Mesenchymal stem cell (in vitro differentiated cells and primary cell): ENCODE data around the gene DENND5B.

Experiments
- DNase-seq: peaks from one replicate; pipeline ENCODE4 v3.0.0-alpha.2; 2013
- H2AFZ ChIP-seq: one replicate; pipeline ENCODE4 v1.6.1; 2013; ENCODE audit warnings: low read depth, mild to moderate bottlenecking, control low read depth, inconsistent platforms, low read length, moderate library complexity
- H2AK5ac ChIP-seq: 2 replicates; pipeline ENCODE4 v1.6.1; 2013; ENCODE audit warnings: low read length, moderate library complexity, mild to moderate bottlenecking, inconsistent platforms; ENCODE audit not compliant: severe bottlenecking
- H2BK120ac ChIP-seq: one replicate; pipeline ENCODE4 v1.6.1; 2013; ENCODE audit warnings: low read depth, mild to moderate bottlenecking, inconsistent platforms, low read length, moderate library complexity
- H2BK12ac ChIP-seq, 2 experiments: one replicate each; pipeline ENCODE4 v1.6.1; 2013; ENCODE audit warnings: inconsistent platforms in 2 of 2, low read length in 2 of 2, mild to moderate bottlenecking in 2 of 2, moderate library complexity in 2 of 2, control low read depth in 1 of 2
- H2BK15ac ChIP-seq: one replicate; pipeline ENCODE4 v1.6.1; 2013; ENCODE audit warnings: mild to moderate bottlenecking, low read depth, inconsistent platforms; ENCODE audit not compliant: poor library complexity, severe bottlenecking
- H2BK5ac ChIP-seq: 2 replicates; pipeline ENCODE4 v1.6.1; 2013; ENCODE audit warnings: low read depth, mild to moderate bottlenecking, low read length, control low read depth, inconsistent platforms; ENCODE audit not compliant: poor library complexity, severe bottlenecking
- H3K14ac ChIP-seq, 2 experiments: one replicate each; pipeline ENCODE4 v1.6.1; 2013; ENCODE audit warnings: inconsistent platforms in 2 of 2, low read length in 2 of 2, control low read depth in 1 of 2, mild to moderate bottlenecking in 1 of 2, moderate library complexity in 1 of 2
- H3K18ac ChIP-seq, 2 experiments: one replicate each; pipeline ENCODE4 v1.6.1; 2013; ENCODE audit warnings: inconsistent platforms in 2 of 2, low read length in 2 of 2, control low read depth in 1 of 2, low read depth in 1 of 2, mild to moderate bottlenecking in 1 of 2
- H3K23ac ChIP-seq, 2 experiments: one replicate each; pipeline ENCODE4 v1.6.1; 2013; ENCODE audit warnings: inconsistent platforms in 2 of 2, low read length in 2 of 2, mild to moderate bottlenecking in 2 of 2, moderate library complexity in 2 of 2, control low read depth in 1 of 2
- H3K27ac ChIP-seq: 2 replicates; pipeline ENCODE4 v1.5.1; 2013; ENCODE audit warnings: mild to moderate bottlenecking, moderate library complexity, low read length, control low read depth, inconsistent platforms; ENCODE audit not compliant: poor library complexity, severe bottlenecking
- H3K27me3 ChIP-seq, 2 experiments: 2 replicates each; pipeline versions ENCODE4 v1.6.1 to v1.7.0; 2013; ENCODE audit warnings: low read length in 2 of 2, mild to moderate bottlenecking in 2 of 2, moderate library complexity in 2 of 2, control low read depth in 1 of 2, inconsistent platforms in 1 of 2; ENCODE audit not compliant: control insufficient read depth in 1 of 2, insufficient read depth in 1 of 2
- H3K36me3 ChIP-seq, 2 experiments: 2 replicates each; pipeline versions ENCODE4 v1.6.1 to v1.7.0; 2013; ENCODE audit warnings: low read length in 2 of 2, control low read depth in 1 of 2, inconsistent platforms in 1 of 2, low read depth in 1 of 2, mild to moderate bottlenecking in 1 of 2; ENCODE audit not compliant: insufficient read depth in 2 of 2, control insufficient read depth in 1 of 2
- H3K4ac ChIP-seq, 2 experiments: one replicate each; pipeline ENCODE4 v1.6.1; 2013; ENCODE audit warnings: inconsistent platforms in 2 of 2, low read length in 2 of 2, mild to moderate bottlenecking in 2 of 2, moderate library complexity in 2 of 2, control low read depth in 1 of 2, low read depth in 1 of 2
- H3K4me1 ChIP-seq: 2 replicates; pipeline ENCODE4 v1.6.1; 2013; ENCODE audit warnings: low read depth, low read length, control low read depth; ENCODE audit not compliant: control insufficient read depth, insufficient read depth
- H3K4me2 ChIP-seq: 2 replicates; pipeline ENCODE4 v1.6.1; 2013; ENCODE audit warnings: low read length, mild to moderate bottlenecking, inconsistent platforms; ENCODE audit not compliant: poor library complexity, severe bottlenecking
- H3K4me3 ChIP-seq, 2 experiments: 2 replicates each; pipeline versions ENCODE4 v1.5.1 to v1.7.0; 2013; ENCODE audit warnings: low read length in 2 of 2, mild to moderate bottlenecking in 2 of 2, control low read depth in 1 of 2, low read depth in 1 of 2; ENCODE audit not compliant: insufficient read depth in 1 of 2
- H3K79me1 ChIP-seq: replicated peaks from 2 replicates; pipeline ENCODE4 v1.6.1; 2013; ENCODE audit warnings: mild to moderate bottlenecking, control low read depth, low read length, inconsistent platforms; ENCODE audit not compliant: poor library complexity, severe bottlenecking
- H3K9ac ChIP-seq: 2 replicates; pipeline ENCODE4 v1.7.0; 2013; ENCODE audit warnings: mild to moderate bottlenecking, low read length, moderate library complexity
- H3K9me3 ChIP-seq: 2 replicates; pipeline ENCODE4 v1.7.0; 2013; ENCODE audit warnings: mild to moderate bottlenecking, low read length; ENCODE audit not compliant: control insufficient read depth
- H4K8ac ChIP-seq: one replicate; pipeline ENCODE4 v1.6.1; 2013; ENCODE audit warnings: inconsistent platforms, mild to moderate bottlenecking, low read length, moderate library complexity
- H4K91ac ChIP-seq: one replicate; pipeline ENCODE4 v1.6.1; 2013; ENCODE audit warnings: mild to moderate bottlenecking, low read length, inconsistent platforms
- WGBS: methylation state at CpG from one replicate; pipeline ENCODE4 v1.1.7; 2013; ENCODE audit warnings: mixed read lengths; 5-methylcytosine and 5-hydroxymethylcytosine counted together

DENND5B gene

GRCh38 chr12:31368666-31369361 lies 222.1 kb downstream of the DENND5B start:
- Histone ChIP-seq H3K4me3 (no peak overlapping the region), H4K91ac (no peak overlapping the region), H2BK120ac (no peak overlapping the region), H2BK5ac (no peak overlapping the region), H3K4me1 (peaks cover 2% of the 10 kb centered on the region), H2AFZ (no peak overlapping the region), H3K27ac (no peak overlapping the region), H3K9ac (no peak overlapping the region), H3K9me3 (no peaks in the 10 kb centered on the region), H2BK12ac (peak overlapping the region in 1 of 2 experiments; percentile 82), H3K14ac (no peak overlapping the region), H3K27me3 (peaks cover 0 to 2% of the 10 kb centered on the region in 2 experiments), H3K23ac (no peak overlapping the region), H3K79me1 (no peaks in the 10 kb centered on the region), H2AK5ac (no peak overlapping the region), H3K4ac (peak overlapping the region in 1 of 2 experiments; percentile 79), H3K36me3 (no peaks in the 10 kb centered on the region), H3K18ac (peak overlapping the region in 1 of 2 experiments; percentile 80), H4K8ac (peak overlapping the region; percentile 55), H2BK15ac (no peak overlapping the region), H3K4me2 (no peak overlapping the region)
- WGBS: 31% methylated on average over 7 of the region's 8 CpGs
- peak; percentile 36 for DNase-seq

- Histone ChIP-seq H2BK15ac (no peak overlapping the region), H2BK12ac (no peak overlapping the region), H3K9ac (no peak overlapping the region), H3K4me3 (no peak overlapping the region), H4K91ac (no peak overlapping the region), H3K4ac (no peak overlapping the region), H3K27me3 (peaks cover 0 to 3% of the 10 kb centered on the region in 2 experiments), H3K4me2 (no peak overlapping the region), H2AFZ (no peak overlapping the region), H3K18ac (no peak overlapping the region), H3K27ac (no peak overlapping the region), H4K8ac (no peak overlapping the region), H3K36me3 (no peaks in the 10 kb centered on the region), H2BK5ac (no peak overlapping the region), H2AK5ac (no peak overlapping the region), H3K79me1 (no peaks in the 10 kb centered on the region), H3K4me1 (peaks cover 11% of the 10 kb centered on the region), H3K14ac (no peak overlapping the region), H3K9me3 (no peaks in the 10 kb centered on the region), H2BK120ac (no peak overlapping the region), H3K23ac (no peak overlapping the region)
- no peak for DNase-seq
- 96% methylated on average over 11 of the region's 11 CpGs for WGBS
Observed at GRCh38 chr12:31366104-31366621, 224.8 kb downstream of the DENND5B start.

- Histone ChIP-seq H3K18ac (peak overlapping the region in 1 of 2 experiments; percentile 75), H3K4me2 (no peak overlapping the region), H3K27me3 (peaks cover 0 to 3% of the 10 kb centered on the region in 2 experiments), H2AFZ (no peak overlapping the region), H3K4me1 (peaks cover 8% of the 10 kb centered on the region), H2BK12ac (no peak overlapping the region), H3K79me1 (no peaks in the 10 kb centered on the region), H3K9me3 (no peaks in the 10 kb centered on the region), H2BK5ac (no peak overlapping the region), H4K91ac (no peak overlapping the region), H3K4ac (no peak overlapping the region), H2BK15ac (no peak overlapping the region), H2BK120ac (no peak overlapping the region), H3K23ac (no peak overlapping the region), H3K36me3 (no peaks in the 10 kb centered on the region), H3K27ac (no peak overlapping the region), H3K14ac (no peak overlapping the region), H3K9ac (no peak overlapping the region), H2AK5ac (no peak overlapping the region), H3K4me3 (no peak overlapping the region), H4K8ac (no peak overlapping the region)
- 94% methylated on average over 2 of the region's 2 CpGs for WGBS
- DNase-seq: no peak
Observed at GRCh38 chr12:31363831-31364230, 227.1 kb downstream of the DENND5B start.

- Histone ChIP-seq H3K9ac (no peak overlapping the region), H3K4ac (no peak overlapping the region), H3K23ac (no peak overlapping the region), H3K9me3 (no peaks in the 10 kb centered on the region), H3K18ac (no peak overlapping the region), H2BK12ac (peak overlapping the region in 1 of 2 experiments; percentile 25), H4K8ac (no peak overlapping the region), H2AK5ac (no peak overlapping the region), H2BK5ac (no peak overlapping the region), H3K4me1 (peaks cover 8% of the 10 kb centered on the region), H2AFZ (no peak overlapping the region), H3K14ac (no peak overlapping the region), H3K36me3 (no peaks in the 10 kb centered on the region), H3K4me2 (no peak overlapping the region), H3K27ac (no peak overlapping the region), H2BK120ac (no peak overlapping the region), H4K91ac (no peak overlapping the region), H3K27me3 (peaks cover 0 to 3% of the 10 kb centered on the region in 2 experiments), H3K79me1 (no peaks in the 10 kb centered on the region), H2BK15ac (no peak overlapping the region), H3K4me3 (no peak overlapping the region)
- no peak for DNase-seq
- WGBS: 85% methylated on average over 6 of the region's 6 CpGs
Observed at GRCh38 chr12:31363416-31363809, 227.5 kb downstream of the DENND5B start.
